AG09319 (cell line): ENCODE measurements around the gene TMEM179.

Source experiments
- DNase-seq: peaks from one replicate; pipeline ENCODE4 v3.0.0-alpha.2; 2010; ENCODE audit warnings: low read depth; ENCODE audit errors: extremely low read depth
- CTCF ChIP-seq: IDR thresholded peaks from 2 replicates; pipeline ENCODE4 v1.5.1; 2011; ENCODE audit warnings: low read depth, mild to moderate bottlenecking, inconsistent platforms, low read length, moderate library complexity

The TMEM179 gene

GRCh38 chr14:104592785-104593184 is 11.8 kb downstream of the TMEM179 start:
- TF ChIP-seq CTCF: no peak
- DNase-seq: no peak

DNA sequence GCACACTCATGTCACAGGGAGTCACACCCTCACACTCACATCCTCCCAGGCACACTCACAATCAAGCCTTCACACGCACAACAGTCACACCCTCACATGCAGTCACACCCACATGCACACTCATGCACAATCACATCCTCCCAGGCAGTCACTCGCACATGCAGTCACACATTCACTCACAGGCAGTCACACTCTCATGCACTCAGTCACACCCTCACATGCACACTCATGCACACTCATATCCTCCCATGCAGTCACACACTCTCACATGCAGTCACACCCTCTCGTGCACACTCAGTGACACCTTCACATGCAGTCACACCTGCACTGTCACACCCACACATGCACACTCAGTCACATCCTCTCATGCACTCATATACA is 12.3 kb downstream of the TMEM179 start:
- no peak for DNase-seq
- no peak for TF ChIP-seq CTCF

DNA sequence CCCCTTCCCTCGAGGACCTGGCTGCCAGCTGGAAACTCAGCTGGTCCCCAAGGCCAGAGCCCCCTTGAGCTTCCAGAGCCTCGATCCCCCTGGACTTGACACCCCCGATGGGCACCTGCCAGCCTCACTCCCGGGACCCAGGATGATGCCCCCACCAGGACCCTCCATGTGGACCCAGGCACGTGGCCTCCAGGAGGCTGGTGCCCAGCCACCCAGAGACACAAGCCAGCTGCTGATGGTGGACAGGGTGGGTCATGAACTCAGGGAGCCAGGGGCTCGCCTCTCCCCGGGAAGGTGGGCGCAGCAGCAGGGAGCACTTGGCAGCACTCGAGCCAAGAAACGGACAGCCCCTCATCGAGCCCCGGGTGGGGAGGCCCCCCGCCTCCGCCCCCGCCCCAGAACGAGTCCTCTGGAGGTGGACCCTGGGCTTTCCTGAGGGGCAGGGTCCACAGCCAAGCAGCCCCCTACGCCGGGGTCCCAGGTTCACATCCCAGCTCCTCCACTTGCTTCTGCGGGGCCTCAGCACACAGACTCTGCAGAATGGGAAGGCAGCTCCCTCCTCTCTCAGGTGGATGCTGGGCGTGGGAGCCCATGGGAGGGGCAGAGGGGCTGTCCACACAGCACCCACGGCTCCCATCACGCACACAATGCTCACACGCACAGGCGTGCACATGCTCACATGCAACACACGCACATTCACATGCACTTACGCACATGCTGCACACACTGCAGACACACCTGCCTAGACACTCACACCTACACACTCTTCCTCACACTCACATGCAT is 12.9 kb downstream of the TMEM179 start:
- no peak for TF ChIP-seq CTCF
- no peak for DNase-seq

GRCh38 chr14:104591031-104591430 is 13.5 kb downstream of the TMEM179 start:
- no peak for DNase-seq
- TF ChIP-seq CTCF: no peak

GRCh38 chr14:104590240-104590965 is 14.2 kb downstream of the TMEM179 start:
- no peak for TF ChIP-seq CTCF
- DNase-seq: no peak

- no peak for DNase-seq
- TF ChIP-seq CTCF: no peak
Observed at GRCh38 chr14:104589338-104590195, 15.0 kb downstream of the TMEM179 start.
